Measurements from ENCODE around the gene SPPL2A. TPM values are rescaled to one million over a fixed set of nuclear protein-coding genes. Genes with fewer than 3 reads are reported as not detected.
A peak's percentile ranks its signal among the peaks of the same experiment; 100 is the strongest.

SPPL2A gene
- polyA plus RNA-seq, 1 of the 3 experiments (the other 2 are of a cell fraction): 21.6 TPM

- ChIA-PET CTCF (interaction anchor here (0.6 kb wide), 1 partner anchor 87 kb away, joined by 3 read pairs; no protein-coding TSS in a partner anchor), POLR2A (no interaction called here)
- no peaks in the 10 kb centered on the region for H3K79me2 ChIP-seq (ENCODE audit: insufficient read depth)
- TF ChIP-seq TEAD4 (IDR thresholded peaks at IDR 0.05; ENCODE audit: borderline replicate concordance, insufficient read depth) (no peak), MXI1 (IDR thresholded peaks at IDR 0.05; ENCODE audit: low read depth, low read length) (no peak), POLR2AphosphoS5 (IDR thresholded peaks at IDR 0.05; ENCODE audit: low read depth, low read length) (no peak), EP300 (IDR thresholded peaks at IDR 0.05; ENCODE audit: borderline replicate concordance in 1 of 2, low read depth in 1 of 2, low read length in 1 of 2) (no peak), SMC3 (IDR thresholded peaks at IDR 0.05; ENCODE audit: low read depth, low read length) (no peak), RXRA (IDR thresholded peaks at IDR 0.05; ENCODE audit: borderline replicate concordance, low read depth) (no peak), FOSL2 (IDR thresholded peaks at IDR 0.05; ENCODE audit: borderline replicate concordance, low read depth) (peak; percentile 39; the same call in 1 of the 2 replicates), GABPA (IDR thresholded peaks at IDR 0.05; ENCODE audit: low read depth) (no peak), NRF1 (IDR thresholded peaks at IDR 0.05; ENCODE audit: low read depth, low read length) (no peak)
- TF ChIP-seq, protein P1, sequence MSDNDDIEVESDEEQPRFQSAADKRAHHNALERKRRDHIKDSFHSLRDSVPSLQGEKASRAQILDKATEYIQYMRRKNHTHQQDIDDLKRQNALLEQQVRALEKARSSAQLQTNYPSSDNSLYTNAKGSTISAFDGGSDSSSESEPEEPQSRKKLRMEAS (IDR thresholded peaks at IDR 0.05; ENCODE audit: low read depth): no peak
- TF ChIP-seq, protein P2, sequence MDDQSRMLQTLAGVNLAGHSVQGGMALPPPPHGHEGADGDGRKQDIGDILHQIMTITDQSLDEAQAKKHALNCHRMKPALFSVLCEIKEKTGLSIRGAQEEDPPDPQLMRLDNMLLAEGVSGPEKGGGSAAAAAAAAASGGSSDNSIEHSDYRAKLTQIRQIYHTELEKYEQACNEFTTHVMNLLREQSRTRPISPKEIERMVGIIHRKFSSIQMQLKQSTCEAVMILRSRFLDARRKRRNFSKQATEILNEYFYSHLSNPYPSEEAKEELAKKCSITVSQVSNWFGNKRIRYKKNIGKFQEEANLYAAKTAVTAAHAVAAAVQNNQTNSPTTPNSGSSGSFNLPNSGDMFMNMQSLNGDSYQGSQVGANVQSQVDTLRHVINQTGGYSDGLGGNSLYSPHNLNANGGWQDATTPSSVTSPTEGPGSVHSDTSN (IDR thresholded peaks at IDR 0.05): peak; percentile 86
- TF ChIP-seq, protein P3, sequence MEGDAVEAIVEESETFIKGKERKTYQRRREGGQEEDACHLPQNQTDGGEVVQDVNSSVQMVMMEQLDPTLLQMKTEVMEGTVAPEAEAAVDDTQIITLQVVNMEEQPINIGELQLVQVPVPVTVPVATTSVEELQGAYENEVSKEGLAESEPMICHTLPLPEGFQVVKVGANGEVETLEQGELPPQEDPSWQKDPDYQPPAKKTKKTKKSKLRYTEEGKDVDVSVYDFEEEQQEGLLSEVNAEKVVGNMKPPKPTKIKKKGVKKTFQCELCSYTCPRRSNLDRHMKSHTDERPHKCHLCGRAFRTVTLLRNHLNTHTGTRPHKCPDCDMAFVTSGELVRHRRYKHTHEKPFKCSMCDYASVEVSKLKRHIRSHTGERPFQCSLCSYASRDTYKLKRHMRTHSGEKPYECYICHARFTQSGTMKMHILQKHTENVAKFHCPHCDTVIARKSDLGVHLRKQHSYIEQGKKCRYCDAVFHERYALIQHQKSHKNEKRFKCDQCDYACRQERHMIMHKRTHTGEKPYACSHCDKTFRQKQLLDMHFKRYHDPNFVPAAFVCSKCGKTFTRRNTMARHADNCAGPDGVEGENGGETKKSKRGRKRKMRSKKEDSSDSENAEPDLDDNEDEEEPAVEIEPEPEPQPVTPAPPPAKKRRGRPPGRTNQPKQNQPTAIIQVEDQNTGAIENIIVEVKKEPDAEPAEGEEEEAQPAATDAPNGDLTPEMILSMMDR (IDR thresholded peaks at IDR 0.05): no peak
- H3K27ac ChIP-seq (ENCODE audit: low read depth in 2 of 2, low read length in 1 of 2): no peak overlapping the region
- no peak for DNase-seq
- no peak overlapping the region for H3K9ac ChIP-seq
- WGBS (ENCODE audit: low lambda C conversion rate): 44% methylated on average over 3 of the region's 3 CpGs
- no peak overlapping the region for H3K4me3 ChIP-seq (ENCODE audit: low read depth in 2 of 2, low read length in 1 of 2)
- no peaks in the 10 kb centered on the region for H3K9me2 ChIP-seq
- H3K27me3 ChIP-seq (ENCODE audit: insufficient read depth): no peaks in the 10 kb centered on the region
- no peaks in the 10 kb centered on the region for H4K20me1 ChIP-seq (ENCODE audit: insufficient read depth)
- H2AFZ ChIP-seq (ENCODE audit: low read depth): no peak overlapping the region
- H3K4me1 ChIP-seq (ENCODE audit: control insufficient read depth in 1 of 2, insufficient read depth in 2 of 2, low read depth in 1 of 2, low read length in 1 of 2): no peaks in the 10 kb centered on the region
- H3K9me3 ChIP-seq: no peaks in the 10 kb centered on the region
- no peak overlapping the region for H3K4me2 ChIP-seq
- H3F3A ChIP-seq (replicated peaks; ENCODE audit: insufficient read depth): no peaks in the 10 kb centered on the region
- H3K36me3 ChIP-seq (replicated peaks in 1 of 2; ENCODE audit: control insufficient read depth in 1 of 2, insufficient read depth in 2 of 2, low read length in 1 of 2): no peaks in the 10 kb centered on the region
These were observed 33.2 kb upstream of the SPPL2A start for GRCh38 chr15:50798684-50799083.

DNA sequence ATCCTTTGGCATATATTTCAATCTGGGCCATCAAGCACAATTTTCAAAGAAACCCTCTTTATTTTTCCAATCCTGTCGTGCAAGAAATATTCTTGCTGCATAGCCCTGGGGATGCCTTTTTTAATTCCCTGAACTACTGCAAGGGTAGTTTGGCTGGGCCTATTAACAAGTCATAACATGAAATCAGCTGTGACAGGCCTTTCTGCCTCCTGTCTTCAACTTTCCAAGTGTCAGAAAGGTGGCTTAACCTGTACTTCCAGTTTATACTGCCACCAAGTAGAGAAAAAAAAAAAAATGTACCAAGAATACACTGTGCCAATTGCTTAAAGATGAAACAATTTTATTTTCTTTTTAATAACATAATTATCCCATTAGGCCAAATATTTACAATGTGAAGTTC is 32.4 kb upstream of the SPPL2A start:
- H3K4me1 ChIP-seq (ENCODE audit: control insufficient read depth in 1 of 2, insufficient read depth in 2 of 2, low read depth in 1 of 2, low read length in 1 of 2): no peaks in the 10 kb centered on the region
- TF ChIP-seq FOXM1 (IDR thresholded peaks at IDR 0.05; ENCODE audit: low read depth): no peak
- no peak for TF ChIP-seq TCF12 (IDR thresholded peaks at IDR 0.05)
- no peak for TF ChIP-seq YY1 (IDR thresholded peaks at IDR 0.05; ENCODE audit: low read depth)
- no peak for TF ChIP-seq TAF1 (IDR thresholded peaks at IDR 0.05; ENCODE audit: borderline replicate concordance, low read depth, low read length)
- TF ChIP-seq GATA2 (CRISPR knock-in tag; IDR thresholded peaks at IDR 0.05): no peak
- no peak for TF ChIP-seq SMC3 (IDR thresholded peaks at IDR 0.05; ENCODE audit: low read depth, low read length)
- no peak for TF ChIP-seq MXI1 (IDR thresholded peaks at IDR 0.05; ENCODE audit: low read depth, low read length)
- no peak for TF ChIP-seq RAD21 (IDR thresholded peaks at IDR 0.05; ENCODE audit: low read length)
- TF ChIP-seq, protein P4, sequence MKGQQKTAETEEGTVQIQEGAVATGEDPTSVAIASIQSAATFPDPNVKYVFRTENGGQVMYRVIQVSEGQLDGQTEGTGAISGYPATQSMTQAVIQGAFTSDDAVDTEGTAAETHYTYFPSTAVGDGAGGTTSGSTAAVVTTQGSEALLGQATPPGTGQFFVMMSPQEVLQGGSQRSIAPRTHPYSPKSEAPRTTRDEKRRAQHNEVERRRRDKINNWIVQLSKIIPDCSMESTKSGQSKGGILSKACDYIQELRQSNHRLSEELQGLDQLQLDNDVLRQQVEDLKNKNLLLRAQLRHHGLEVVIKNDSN (IDR thresholded peaks at IDR 0.05; ENCODE audit: borderline replicate concordance, low read depth): no peak
- TF ChIP-seq RXRA (IDR thresholded peaks at IDR 0.05; ENCODE audit: borderline replicate concordance, low read depth): no peak
- TF ChIP-seq GABPA (IDR thresholded peaks at IDR 0.05; ENCODE audit: low read depth): no peak
- no peak for TF ChIP-seq EP300 (IDR thresholded peaks at IDR 0.05; ENCODE audit: borderline replicate concordance in 1 of 2, low read depth in 1 of 2, low read length in 1 of 2)
- TF ChIP-seq SIN3A (IDR thresholded peaks at IDR 0.05; ENCODE audit: borderline replicate concordance, low read depth, low read length): no peak
- TF ChIP-seq FOXJ3 (CRISPR knock-in tag; IDR thresholded peaks at IDR 0.05): no peak
- no peak for TF ChIP-seq ELF1 (IDR thresholded peaks at IDR 0.05)
- TF ChIP-seq FOSL2 (IDR thresholded peaks at IDR 0.05; ENCODE audit: borderline replicate concordance, low read depth): no peak
- no peak for TF ChIP-seq USF2 (IDR thresholded peaks at IDR 0.05; ENCODE audit: borderline replicate concordance, low read depth, low read length)

More for the DNA sequence above, 32.4 kb upstream of the SPPL2A start:
- no peak overlapping the region for H3K27ac ChIP-seq (ENCODE audit: low read depth in 2 of 2, low read length in 1 of 2)
- H3K4me3 ChIP-seq (ENCODE audit: low read depth in 2 of 2, low read length in 1 of 2): no peak overlapping the region
- no peak overlapping the region for H3K4me2 ChIP-seq
- H3K27me3 ChIP-seq (ENCODE audit: insufficient read depth): no peaks in the 10 kb centered on the region
- no peak for DNase-seq
- no peaks in the 10 kb centered on the region for H4K20me1 ChIP-seq (ENCODE audit: insufficient read depth)
- H3K9me3 ChIP-seq: no peaks in the 10 kb centered on the region
- ChIA-PET POLR2A (no interaction called here), CTCF (no interaction called here)
- H2AFZ ChIP-seq (ENCODE audit: low read depth): no peak overlapping the region
- H3K36me3 ChIP-seq (replicated peaks in 1 of 2; ENCODE audit: control insufficient read depth in 1 of 2, insufficient read depth in 2 of 2, low read length in 1 of 2): no peaks in the 10 kb centered on the region
- H3K9me2 ChIP-seq: no peaks in the 10 kb centered on the region
- H3F3A ChIP-seq (replicated peaks; ENCODE audit: insufficient read depth): no peaks in the 10 kb centered on the region
- 97% methylated on average over 1 of the region's 1 CpG for WGBS (ENCODE audit: low lambda C conversion rate)
- no peak overlapping the region for H3K9ac ChIP-seq
- no peaks in the 10 kb centered on the region for H3K79me2 ChIP-seq (ENCODE audit: insufficient read depth)

All from SK-N-SH (cell line).